OCI-LY1 (cell line): Measurements from ENCODE around the gene SPIN3.

Source experiments
- EZH2 ChIP-seq: fragments of 200-600 bp; sonication (generic), shearing (Covaris generic); IDR thresholded peaks from 2 replicates; pipeline ENCODE4 v1.8.0; 2017; ENCODE audit warnings: borderline replicate concordance, mixed run types, mild to moderate bottlenecking, antibody characterized with exemption, low read length, moderate library complexity, mixed read lengths
- TF ChIP-seq, protein P1 (sequence below): fragments of 200-600 bp; sonication (generic), shearing (Covaris generic); IDR thresholded peaks from 2 replicates; pipeline ENCODE4 v1.5.1; 2017; ENCODE audit warnings: mild to moderate bottlenecking, antibody characterized with exemption, low read length, moderate library complexity, mixed read lengths

DNA sequence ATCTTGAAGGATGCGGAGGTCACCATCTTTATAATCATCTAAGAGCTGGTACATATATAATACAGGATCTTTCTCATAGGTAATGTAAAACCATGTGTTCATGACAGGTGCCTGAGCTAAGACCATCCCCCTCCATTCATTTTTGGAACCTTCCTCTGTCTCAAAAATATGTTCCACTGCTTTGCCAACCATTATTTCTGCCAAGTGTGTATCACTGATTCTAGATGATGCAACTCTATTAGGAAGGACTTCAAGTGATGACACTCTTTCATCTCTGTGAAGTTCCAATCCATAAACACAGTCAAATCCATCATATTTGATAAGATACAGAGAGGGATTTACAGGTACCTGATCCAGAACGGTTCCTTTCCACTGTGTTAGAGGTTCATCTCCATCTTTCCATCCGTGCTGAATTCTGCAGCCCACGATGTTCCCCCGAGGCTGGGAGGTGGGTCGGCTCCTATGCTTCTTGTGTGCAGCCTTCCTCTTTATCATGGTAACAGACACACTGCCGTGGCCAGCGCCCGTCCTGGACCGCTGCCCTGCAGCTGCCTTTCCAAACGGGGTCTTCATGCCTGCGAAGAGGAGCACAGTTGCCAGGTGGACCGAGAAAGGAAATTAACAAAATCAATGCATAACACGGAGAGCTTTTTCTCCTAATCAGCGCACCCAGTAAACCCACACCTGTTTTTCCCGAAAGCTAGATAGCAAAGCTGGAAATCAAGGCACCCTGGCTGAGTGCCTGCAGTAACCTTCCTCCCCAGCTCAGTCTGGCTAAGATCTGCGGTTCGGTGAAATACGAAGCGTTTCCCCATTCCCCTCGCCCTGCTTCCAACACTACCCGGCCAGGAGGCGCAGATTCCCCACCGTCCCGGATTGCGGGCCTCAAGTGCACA is 718 bp downstream of the SPIN3 start:
- TF ChIP-seq, protein P1, sequence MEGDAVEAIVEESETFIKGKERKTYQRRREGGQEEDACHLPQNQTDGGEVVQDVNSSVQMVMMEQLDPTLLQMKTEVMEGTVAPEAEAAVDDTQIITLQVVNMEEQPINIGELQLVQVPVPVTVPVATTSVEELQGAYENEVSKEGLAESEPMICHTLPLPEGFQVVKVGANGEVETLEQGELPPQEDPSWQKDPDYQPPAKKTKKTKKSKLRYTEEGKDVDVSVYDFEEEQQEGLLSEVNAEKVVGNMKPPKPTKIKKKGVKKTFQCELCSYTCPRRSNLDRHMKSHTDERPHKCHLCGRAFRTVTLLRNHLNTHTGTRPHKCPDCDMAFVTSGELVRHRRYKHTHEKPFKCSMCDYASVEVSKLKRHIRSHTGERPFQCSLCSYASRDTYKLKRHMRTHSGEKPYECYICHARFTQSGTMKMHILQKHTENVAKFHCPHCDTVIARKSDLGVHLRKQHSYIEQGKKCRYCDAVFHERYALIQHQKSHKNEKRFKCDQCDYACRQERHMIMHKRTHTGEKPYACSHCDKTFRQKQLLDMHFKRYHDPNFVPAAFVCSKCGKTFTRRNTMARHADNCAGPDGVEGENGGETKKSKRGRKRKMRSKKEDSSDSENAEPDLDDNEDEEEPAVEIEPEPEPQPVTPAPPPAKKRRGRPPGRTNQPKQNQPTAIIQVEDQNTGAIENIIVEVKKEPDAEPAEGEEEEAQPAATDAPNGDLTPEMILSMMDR: no peak
- TF ChIP-seq EZH2: no peak
